EH (cell line): Measurements from ENCODE around the gene MYO5A.

ENCODE experiments used
- DNase-seq: peaks from one replicate; pipeline ENCODE4 v3.0.0-alpha.2; 2015; ENCODE audit warnings: low read depth

The MYO5A gene

GRCh38 chr15:52362497-52362896 lies 166.2 kb downstream of the MYO5A start:
- peak; percentile 50 for DNase-seq

- DNase-seq: no peak
These were observed 166.6 kb downstream of the MYO5A start for GRCh38 chr15:52361975-52362494.

- no peak for DNase-seq
These were observed 167.2 kb downstream of the MYO5A start for GRCh38 chr15:52361494-52361893.

- no peak for DNase-seq
These were observed 168.2 kb downstream of the MYO5A start for GRCh38 chr15:52360229-52361203.

GRCh38 chr15:52359722-52360121 lies 169.0 kb downstream of the MYO5A start:
- no peak for DNase-seq

- DNase-seq: no peak
These were observed 170.7 kb downstream of the MYO5A start for GRCh38 chr15:52357949-52358348.

GRCh38 chr15:52352086-52352485 lies 176.6 kb downstream of the MYO5A start:
- no peak for DNase-seq

GRCh38 chr15:52351206-52351908 lies 177.3 kb downstream of the MYO5A start:
- no peak for DNase-seq

- DNase-seq: no peak
These were observed 178.3 kb downstream of the MYO5A start for GRCh38 chr15:52350423-52350822.

GRCh38 chr15:52349052-52349700 lies 179.5 kb downstream of the MYO5A start:
- DNase-seq: peak; percentile 82

GRCh38 chr15:52348056-52348745 lies 180.5 kb downstream of the MYO5A start:
- DNase-seq: peak; percentile 57

- DNase-seq: no peak
These were observed 184.1 kb downstream of the MYO5A start for GRCh38 chr15:52344592-52344991.

GRCh38 chr15:52343831-52344230 lies 184.8 kb downstream of the MYO5A start:
- DNase-seq: peak; percentile 19

GRCh38 chr15:52340093-52340492 lies 188.6 kb downstream of the MYO5A start:
- DNase-seq: no peak

- DNase-seq: no peak
These were observed 189.8 kb downstream of the MYO5A start for GRCh38 chr15:52338891-52339290.

GRCh38 chr15:52338058-52338457 lies 190.6 kb downstream of the MYO5A start:
- no peak for DNase-seq

- peak; percentile 76 for DNase-seq
These were observed 191.4 kb downstream of the MYO5A start for GRCh38 chr15:52337198-52337853.

- no peak for DNase-seq
These were observed 192.2 kb downstream of the MYO5A start for GRCh38 chr15:52336529-52336928.

GRCh38 chr15:52334491-52335160 lies 194.1 kb downstream of the MYO5A start:
- DNase-seq: peak; percentile 72

GRCh38 chr15:52331490-52332240 lies 197.0 kb downstream of the MYO5A start:
- peak; percentile 65 for DNase-seq
